ENCODE measurements around the gene KRT71.
A peak's percentile ranks its signal among the peaks of the same experiment; 100 is the strongest.

KRT71 gene

GRCh38 chr12:52573743-52574142, 20.8 kb upstream of the KRT71 start, which contains the start of gene KRT74:
TSS of gene KRT74 (minus strand) at chr12:52573843. CDS start at chr12:52573777, 66 bp downstream.
- no peak for DNase-seq

GRCh38 chr12:52573306-52573705, 20.4 kb upstream of the KRT71 start:
- DNase-seq: no peak

- DNase-seq: no peak
Observed at GRCh38 chr12:52570511-52570910, 17.6 kb upstream of the KRT71 start.

- DNase-seq: no peak
Observed at GRCh38 chr12:52568111-52568510, 15.2 kb upstream of the KRT71 start.

GRCh38 chr12:52566847-52567291, 13.9 kb upstream of the KRT71 start:
- peak; percentile 77 for DNase-seq

GRCh38 chr12:52564582-52564981, 11.6 kb upstream of the KRT71 start:
- DNase-seq: no peak

- DNase-seq: no peak
Observed at GRCh38 chr12:52561880-52562449, 9.0 kb upstream of the KRT71 start.

GRCh38 chr12:52559979-52560378, 7.0 kb upstream of the KRT71 start:
- DNase-seq: no peak

GRCh38 chr12:52558781-52559445, 6.0 kb upstream of the KRT71 start:
- DNase-seq: no peak

GRCh38 chr12:52557476-52557875, 4.5 kb upstream of the KRT71 start:
- no peak for DNase-seq

- DNase-seq: peak; percentile 45
Observed at GRCh38 chr12:52555577-52555976, 2.6 kb upstream of the KRT71 start.

GRCh38 chr12:52552055-52552454, 890 bp downstream of the KRT71 start:
- no peak for DNase-seq

GRCh38 chr12:52551216-52551865, 1.6 kb downstream of the KRT71 start:
- DNase-seq: no peak

- DNase-seq: no peak
Observed at GRCh38 chr12:52546126-52546525, 6.8 kb downstream of the KRT71 start.

GRCh38 chr12:52543985-52544883, 8.7 kb downstream of the KRT71 start:
- DNase-seq: no peak

- DNase-seq: no peak
Observed at GRCh38 chr12:52542785-52543318, 10.1 kb downstream of the KRT71 start.

GRCh38 chr12:52542157-52542556, 10.8 kb downstream of the KRT71 start:
- no peak for DNase-seq

GRCh38 chr12:52541709-52542108, 11.2 kb downstream of the KRT71 start:
- no peak for DNase-seq

GRCh38 chr12:52540531-52540930, 12.4 kb downstream of the KRT71 start:
- no peak for DNase-seq

GRCh38 chr12:52539821-52540173, 13.1 kb downstream of the KRT71 start:
- no peak for DNase-seq

- no peak for DNase-seq
Observed at GRCh38 chr12:52539083-52539820, 13.7 kb downstream of the KRT71 start.

GRCh38 chr12:52537101-52537500, 15.8 kb downstream of the KRT71 start:
- DNase-seq: no peak
